Measurements from ENCODE around the gene TP53I13. TPM values are rescaled to one million over a fixed set of nuclear protein-coding genes. Genes with fewer than 3 reads are reported as not detected.

TP53I13 gene
- total RNA-seq, 2 experiments from 2014 or later = 20.8 to 27.5 TPM

- ChIA-PET POLR2A (no interaction called here), CTCF (ENCODE audit: unreplicated experiment) (interaction anchor here (0.6 kb wide), 1 partner anchor 309 kb away, joined by 5 read pairs; no protein-coding TSS in a partner anchor)
- no peaks in the 10 kb centered on the region for H3K9me3 ChIP-seq (ENCODE audit: low read length)
- H3K4me3 ChIP-seq (ENCODE audit: low read depth, low read length, poor library complexity, severe bottlenecking) = peak overlapping the region; percentile 68
- intact Hi-C loops (cut with micrococcal nuclease; ENCODE audit: unreplicated experiment) = no loop called here
- H3K36me3 ChIP-seq (ENCODE audit: insufficient read depth, low read length) = no peaks in the 10 kb centered on the region
- no peaks in the 10 kb centered on the region for H3K79me2 ChIP-seq (ENCODE audit: insufficient read depth, low read depth, low read length)
- peak overlapping the region; percentile 83 for H3K4me2 ChIP-seq (ENCODE audit: low read length)
- H2AFZ ChIP-seq (ENCODE audit: low read length) = no peak overlapping the region
- no peak for DNase-seq (ENCODE audit: low spot score)
- no peaks in the 10 kb centered on the region for H3K9me2 ChIP-seq (ENCODE audit: insufficient read depth, low read length)
- no peak overlapping the region for H3K27ac ChIP-seq (ENCODE audit: low read depth, low read length, poor library complexity, severe bottlenecking)
- TF ChIP-seq EZH2phosphoT487 (IDR thresholded peaks at IDR 0.05; ENCODE audit: borderline replicate concordance, low read depth, low read length) (no peak), CTCF (conservative IDR thresholded peaks at IDR 0.05; ENCODE audit: low read length) (no peak)
- H3K4me1 ChIP-seq (ENCODE audit: insufficient read depth, low read length, poor library complexity, severe bottlenecking) = peaks cover 24% of the 10 kb centered on the region
- BruUV-seq (replicated peaks) = no TSS peak
- H4K20me1 ChIP-seq (ENCODE audit: insufficient read depth, low read length) = no peaks in the 10 kb centered on the region
Observed at GRCh38 chr17:29621751-29622194, 53.3 kb downstream of the TP53I13 start.

Other genes starting within 250 kb of the TP53I13 start
- 30.4 and 30.5 TPM in 2 replicates for gene TAOK1, start 178.3 kb upstream of the TP53I13 start, total RNA-seq (2014; rRNA removed; shearing (Covaris generic))
- 46.8 and 49.7 TPM in 2 replicates for gene TAOK1, start 178.3 kb upstream of the TP53I13 start, total RNA-seq (2022)
- gene ABHD15, start 1.7 kb upstream of the TP53I13 start, total RNA-seq (2014; rRNA removed; shearing (Covaris generic)) = 7.7 and 8.5 TPM in 2 replicates
- 13.9 and 15.3 TPM in 2 replicates for gene ABHD15, start 1.7 kb upstream of the TP53I13 start, total RNA-seq (2022)
- gene GIT1, start 20.9 kb downstream of the TP53I13 start, total RNA-seq (2014; rRNA removed; shearing (Covaris generic)) = 38.8 and 44.3 TPM in 2 replicates
- 60.2 and 69.6 TPM in 2 replicates for gene GIT1, start 20.9 kb downstream of the TP53I13 start, total RNA-seq (2022)
- 17.8 and 22.8 TPM in 2 replicates for gene ANKRD13B, start 24.4 kb downstream of the TP53I13 start, total RNA-seq (2014; rRNA removed; shearing (Covaris generic))
- gene ANKRD13B, start 24.4 kb downstream of the TP53I13 start, total RNA-seq (2022) = 30.5 and 32.8 TPM in 2 replicates
- gene CORO6, start 54.2 kb downstream of the TP53I13 start, total RNA-seq (2014; rRNA removed; shearing (Covaris generic)) = 3.9 and 5.9 TPM in 2 replicates
- 6.2 and 7.5 TPM in 2 replicates for gene CORO6, start 54.2 kb downstream of the TP53I13 start, total RNA-seq (2022)